ENCODE data around the gene VAMP8. TPM values are rescaled to one million over a fixed set of nuclear protein-coding genes. Genes with fewer than 3 reads are reported as not detected.

Gene VAMP8
- total and polyA plus RNA-seq, 2 of the 8 experiments (the other 6 are each of a cell fraction or from before 2014, with no cell fraction given), result 34.4 to 69.7 TPM

DNA sequence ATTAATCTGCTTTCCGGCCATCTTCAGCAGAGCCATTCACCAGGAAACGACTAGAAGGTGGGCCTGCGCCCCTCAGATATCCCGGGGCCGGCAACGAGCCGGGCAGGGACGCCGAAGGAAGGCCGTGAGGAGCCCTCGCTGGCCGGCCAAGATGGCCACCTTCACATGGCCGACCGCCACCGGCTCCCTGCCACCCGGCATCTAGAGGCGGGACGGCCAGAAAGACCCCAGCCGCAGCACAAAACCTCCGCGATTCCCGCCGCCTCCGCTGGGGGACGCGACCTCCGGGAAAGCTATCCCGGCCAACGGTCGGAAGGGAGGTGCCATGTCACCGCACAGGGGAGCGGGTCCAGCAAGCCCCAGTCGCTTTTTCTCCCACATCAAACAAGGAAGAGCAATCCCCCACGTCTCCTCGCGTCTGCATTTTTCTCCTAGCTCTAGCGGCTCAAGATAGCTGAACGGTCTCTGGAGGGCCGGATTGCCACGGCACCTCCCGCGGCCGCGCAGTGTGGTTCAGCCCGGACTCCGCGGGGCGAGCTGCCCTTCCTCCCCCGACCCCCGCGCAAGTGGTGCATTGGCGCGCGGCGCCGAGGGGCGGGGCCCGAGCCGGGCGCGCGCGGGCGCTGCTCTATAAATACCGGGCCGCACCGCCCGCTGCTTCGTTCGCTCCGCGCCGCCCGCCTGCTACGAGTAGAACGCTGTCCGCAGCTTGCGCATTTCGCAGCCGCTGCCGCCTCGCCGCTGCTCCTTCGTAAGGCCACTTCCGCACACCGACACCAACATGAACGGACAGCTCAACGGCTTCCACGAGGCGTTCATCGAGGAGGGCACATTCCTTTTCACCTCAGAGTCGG lies 38.7 kb upstream of the VAMP8 start, which contains the start of gene MAT2A (continued):
- TF ChIP-seq EGR1 (IDR thresholded peaks at IDR 0.05; ENCODE audit: borderline replicate concordance, low read depth, low read length) (no peak; the same call in 1 of the 2 replicates), CREB1 (IDR thresholded peaks at IDR 0.05) (no peak; the same call in none of the 2 replicates), FOSL1 (IDR thresholded peaks at IDR 0.05; ENCODE audit: insufficient read depth, low read depth, low read length) (0 out of 2 replicates have a peak, but pooled peaks have one; percentile 47), SP1 (IDR thresholded peaks at IDR 0.05; ENCODE audit: low read depth, low read length) (peak; percentile 42; the same call in 1 of the 2 replicates), TAF7 (optimal IDR thresholded peaks at IDR 0.05; ENCODE audit: borderline replicate concordance, low read depth, low read length) (peak; percentile 97), RAD21 (IDR thresholded peaks at IDR 0.05 in 1 of 2, conservative IDR thresholded peaks at IDR 0.05 in 1 of 2; ENCODE audit: low read depth in 2 of 2, low read length in 2 of 2) (peak; percentile 47 to 63; a peak in 3 of 4 replicates), SAP30 (IDR thresholded peaks at IDR 0.05; ENCODE audit: insufficient read depth, insufficient replicate concordance, low read length) (no peak), YY1 (IDR thresholded peaks at IDR 0.05; ENCODE audit: low read depth, low read length) (peak; percentile 96), EZH2 (IDR thresholded peaks at IDR 0.05; ENCODE audit: low read depth, low read length, severe bottlenecking) (no peak), CTBP2 (IDR thresholded peaks at IDR 0.05; ENCODE audit: borderline replicate concordance, insufficient read depth, insufficient read length, low read length) (no peak), TCF12 (IDR thresholded peaks at IDR 0.05; ENCODE audit: low read depth, low read length) (0 out of 2 replicates have a peak, but pooled peaks have one; percentile 6), CHD2 (IDR thresholded peaks at IDR 0.05; ENCODE audit: low read length) (peak; percentile 79), KDM1A (IDR thresholded peaks at IDR 0.05; ENCODE audit: borderline replicate concordance, low read length) (no peak), KDM4A (IDR thresholded peaks at IDR 0.05; ENCODE audit: low read depth, low read length, severe bottlenecking) (peak; percentile 46)
- TF ChIP-seq, protein P1, sequence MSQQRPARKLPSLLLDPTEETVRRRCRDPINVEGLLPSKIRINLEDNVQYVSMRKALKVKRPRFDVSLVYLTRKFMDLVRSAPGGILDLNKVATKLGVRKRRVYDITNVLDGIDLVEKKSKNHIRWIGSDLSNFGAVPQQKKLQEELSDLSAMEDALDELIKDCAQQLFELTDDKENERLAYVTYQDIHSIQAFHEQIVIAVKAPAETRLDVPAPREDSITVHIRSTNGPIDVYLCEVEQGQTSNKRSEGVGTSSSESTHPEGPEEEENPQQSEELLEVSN (IDR thresholded peaks at IDR 0.05), result peak; percentile 71
- TF ChIP-seq, protein P2, sequence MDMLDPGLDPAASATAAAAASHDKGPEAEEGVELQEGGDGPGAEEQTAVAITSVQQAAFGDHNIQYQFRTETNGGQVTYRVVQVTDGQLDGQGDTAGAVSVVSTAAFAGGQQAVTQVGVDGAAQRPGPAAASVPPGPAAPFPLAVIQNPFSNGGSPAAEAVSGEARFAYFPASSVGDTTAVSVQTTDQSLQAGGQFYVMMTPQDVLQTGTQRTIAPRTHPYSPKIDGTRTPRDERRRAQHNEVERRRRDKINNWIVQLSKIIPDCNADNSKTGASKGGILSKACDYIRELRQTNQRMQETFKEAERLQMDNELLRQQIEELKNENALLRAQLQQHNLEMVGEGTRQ (IDR thresholded peaks at IDR 0.05; ENCODE audit: low read length), result peak; percentile 11; the same call in 1 of the 2 replicates
- TF ChIP-seq, protein P3, sequence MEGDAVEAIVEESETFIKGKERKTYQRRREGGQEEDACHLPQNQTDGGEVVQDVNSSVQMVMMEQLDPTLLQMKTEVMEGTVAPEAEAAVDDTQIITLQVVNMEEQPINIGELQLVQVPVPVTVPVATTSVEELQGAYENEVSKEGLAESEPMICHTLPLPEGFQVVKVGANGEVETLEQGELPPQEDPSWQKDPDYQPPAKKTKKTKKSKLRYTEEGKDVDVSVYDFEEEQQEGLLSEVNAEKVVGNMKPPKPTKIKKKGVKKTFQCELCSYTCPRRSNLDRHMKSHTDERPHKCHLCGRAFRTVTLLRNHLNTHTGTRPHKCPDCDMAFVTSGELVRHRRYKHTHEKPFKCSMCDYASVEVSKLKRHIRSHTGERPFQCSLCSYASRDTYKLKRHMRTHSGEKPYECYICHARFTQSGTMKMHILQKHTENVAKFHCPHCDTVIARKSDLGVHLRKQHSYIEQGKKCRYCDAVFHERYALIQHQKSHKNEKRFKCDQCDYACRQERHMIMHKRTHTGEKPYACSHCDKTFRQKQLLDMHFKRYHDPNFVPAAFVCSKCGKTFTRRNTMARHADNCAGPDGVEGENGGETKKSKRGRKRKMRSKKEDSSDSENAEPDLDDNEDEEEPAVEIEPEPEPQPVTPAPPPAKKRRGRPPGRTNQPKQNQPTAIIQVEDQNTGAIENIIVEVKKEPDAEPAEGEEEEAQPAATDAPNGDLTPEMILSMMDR (IDR thresholded peaks at IDR 0.05; ENCODE audit: control extremely low read depth in 1 of 3, insufficient read depth in 1 of 3, low read depth in 1 of 3, low read length in 3 of 3), result peak; percentile 70 to 87 (median 76)

All from H1 (cell line).